Small intestine (tissue), 16 donors: ENCODE measurements around the gene AKT3. TPM values are rescaled to one million over a fixed set of nuclear protein-coding genes. Genes with fewer than 3 reads are reported as not detected.
A peak's percentile ranks its signal among the peaks of the same experiment; 100 is the strongest.

ENCODE experiments used
- DNase-seq, 2 donors: peaks; one replicate each; pipeline versions ENCODE4 v3.0.0 to v3.0.0-alpha.2; 2013
- FAIRE-seq: peaks from 2 replicates; lab custom pipeline; 2012; peaks lifted over from hg19 to GRCh38; lab: Jason Lieb, UNC
- H3K27ac ChIP-seq, 3 donors: one replicate each; pipeline ENCODE4 v1.5.1; 2013; ENCODE audit warnings: low read length in 2 of 3, mild to moderate bottlenecking in 2 of 3, control low read depth in 1 of 3, inconsistent platforms in 1 of 3, low read depth in 1 of 3, moderate library complexity in 1 of 3
- H3K27me3 ChIP-seq, 3 donors: one replicate each; pipeline ENCODE4 v1.6.1; 2013; ENCODE audit warnings: low read length in 3 of 3, inconsistent platforms in 1 of 3; ENCODE audit not compliant: control insufficient read depth in 3 of 3, insufficient read depth in 3 of 3
- H3K36me3 ChIP-seq, 3 donors: one replicate each; pipeline ENCODE4 v1.6.1; 2013; ENCODE audit warnings: low read length in 3 of 3, inconsistent platforms in 1 of 3, low read depth in 1 of 3, mild to moderate bottlenecking in 1 of 3, moderate library complexity in 1 of 3; ENCODE audit not compliant: control insufficient read depth in 3 of 3, insufficient read depth in 2 of 3
- H3K4me1 ChIP-seq, 3 donors: one replicate each; pipeline ENCODE4 v1.6.1; 2013; ENCODE audit warnings: low read length in 2 of 3, inconsistent platforms in 1 of 3, low read depth in 1 of 3, mild to moderate bottlenecking in 1 of 3, moderate library complexity in 1 of 3; ENCODE audit not compliant: control insufficient read depth in 3 of 3, insufficient read depth in 2 of 3
- H3K4me3 ChIP-seq, 3 donors: one replicate each; pipeline ENCODE4 v1.5.1; 2013; ENCODE audit warnings: low read length in 3 of 3, control low read depth in 1 of 3, inconsistent platforms in 1 of 3, low read depth in 1 of 3, mild to moderate bottlenecking in 1 of 3, moderate library complexity in 1 of 3
- H3K9me3 ChIP-seq, 2 donors: one replicate each; pipeline ENCODE4 v1.6.1; 2013; ENCODE audit warnings: low read depth in 1 of 2, low read length in 1 of 2; ENCODE audit not compliant: control insufficient read depth in 2 of 2, insufficient read depth in 1 of 2
- WGBS, 3 donors: extraction: QIAGEN DNeasy Blood & Tissue Kit; methylation state at CpG; one replicate each; pipeline ENCODE4 v1.1.7; 2013; 5-methylcytosine and 5-hydroxymethylcytosine counted together
- long read RNA-seq, 10 donors: transcript quantifications; one replicate each; lab custom pipeline, GENCODE V29; 2026
- polyA plus RNA-seq, 4 donors: library from polyadenylated mRNA; stranded (reverse) in 3 of 4; unstranded in 1 of 4; fragments of 200-250 nt in 3 of 4; fragments of 120-200 nt in 1 of 4; gene quantifications; one replicate each; pipeline versions ENCODE4 v1.2.1 to v1.2.3, GENCODE V29; 2013
- donor health status: healthy with polysubstance abuse.
- donor health status: control.
- donor health status: control.
- donor health status: Bipolar disorder and iron deficiency.
- donor health status: healthy.

The AKT3 gene
- 1 to 10 TPM in 3 of 4 donors, under 1 TPM in 1; 0.45 to 8.6 (median 3.6) TPM for polyA plus RNA-seq
- long read RNA-seq, donor 1, result 0 reads
- long read RNA-seq, donor 2, full-length matches to known transcripts, result 2 of 2 reads
- long read RNA-seq, donor 2, partial matches to known transcripts, result 0 of 2 reads
- long read RNA-seq, donor 2, other reads (novel, unspliced or antisense), result 0 of 2 reads
- long read RNA-seq, donor 3, full-length matches to known transcripts, result 1 of 1 reads
- long read RNA-seq, donor 3, partial matches to known transcripts, result 0 of 1 reads
- long read RNA-seq, donor 3, other reads (novel, unspliced or antisense), result 0 of 1 reads
- long read RNA-seq, donor 4, result 0 reads
- long read RNA-seq, donor 5, result 0 reads
- long read RNA-seq, donor 6, result 0 reads
- long read RNA-seq, donor 7, result 0 reads
- long read RNA-seq, donor 8, result 0 reads
- long read RNA-seq, donor 9, result 0 reads
- long read RNA-seq, donor 10, full-length matches to known transcripts, result 1 of 1 reads
- long read RNA-seq, donor 10, partial matches to known transcripts, result 0 of 1 reads
- long read RNA-seq, donor 10, other reads (novel, unspliced or antisense), result 0 of 1 reads

- H3K9me3 ChIP-seq, result no peaks in the 10 kb centered on the region
- DNase-seq (peak; percentile 39 to 67), FAIRE-seq (no peak)
- peaks cover 0 to 23% (median 3%) of the 10 kb centered on the region in 3 donors for H3K27me3 ChIP-seq
- H3K4me3 ChIP-seq, result peak within 1 kb of the TSS; percentile 62 to 73 (median 65)
- H3K36me3 ChIP-seq, result no peaks in the 10 kb centered on the region
- H3K27ac ChIP-seq, result peak within 1 kb of the TSS; percentile 63 to 93 (median 69)
- no peaks in the 10 kb centered on the region for H3K4me1 ChIP-seq
- 0 to 2% (median 2%) methylated on average over 7 to 31 of the region's 32 CpGs for WGBS, 3 donors
Measured at GRCh38 chr1:243850202-243850451, at the start of gene AKT3. AKT3 (minus strand) TSS chr1:243850243; CDS start chr1:243843170, 7,073 bp downstream.

GRCh38 chr1:243898278-243898677 lies 48.2 kb upstream of the AKT3 start:
- Histone ChIP-seq H3K27ac (no peak overlapping the region), H3K4me3 (no peak overlapping the region), H3K27me3 (no peaks in the 10 kb centered on the region), H3K9me3 (no peaks in the 10 kb centered on the region), H3K4me1 (no peaks in the 10 kb centered on the region), H3K36me3 (no peaks in the 10 kb centered on the region)
- 60 to 71% (median 66%) methylated on average over 2 of the region's 2 CpGs for WGBS, 3 donors
- no peak for DNase-seq
- FAIRE-seq, result no peak

DNA sequence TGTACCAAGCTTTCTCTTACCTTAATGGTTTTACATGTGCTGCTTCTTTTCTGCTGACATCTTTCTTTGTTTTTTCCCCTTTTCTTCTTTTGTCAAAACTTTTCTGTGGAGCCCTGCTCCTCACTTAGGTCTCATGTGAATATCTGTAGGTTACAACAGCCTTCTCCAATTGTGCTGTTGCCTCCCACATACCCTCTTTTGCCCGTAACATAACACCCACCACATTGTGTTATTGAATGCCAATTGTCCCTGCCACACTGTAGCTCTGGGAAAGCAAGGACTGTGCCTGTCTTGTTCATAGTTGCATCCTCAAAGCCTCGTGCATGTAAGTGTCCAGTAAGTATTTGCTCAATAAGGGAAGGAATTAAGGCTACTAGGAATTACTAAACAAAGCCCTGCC lies 46.3 kb upstream of the AKT3 start:
- 57 to 71% (median 68%) methylated on average over 2 of the region's 2 CpGs for WGBS, 3 donors
- H3K27me3 ChIP-seq, result no peaks in the 10 kb centered on the region
- H3K9me3 ChIP-seq, result no peaks in the 10 kb centered on the region
- DNase-seq (no peak), FAIRE-seq (no peak)
- H3K36me3 ChIP-seq, result no peaks in the 10 kb centered on the region
- no peak overlapping the region for H3K4me3 ChIP-seq
- H3K27ac ChIP-seq, result no peak overlapping the region
- no peaks in the 10 kb centered on the region for H3K4me1 ChIP-seq

- Histone ChIP-seq H3K9me3 (no peaks in the 10 kb centered on the region), H3K27ac (no peak overlapping the region), H3K4me3 (no peak overlapping the region), H3K36me3 (no peaks in the 10 kb centered on the region), H3K27me3 (peaks cover 0 to 1% (median 0%) of the 10 kb centered on the region in 3 donors), H3K4me1 (no peaks in the 10 kb centered on the region)
- WGBS, 3 donors, result 66 to 77% (median 76%) methylated on average over 3 of the region's 3 CpGs
- no peak for DNase-seq
- FAIRE-seq, result no peak
Measured at GRCh38 chr1:243892456-243892855, 42.4 kb upstream of the AKT3 start.

DNA sequence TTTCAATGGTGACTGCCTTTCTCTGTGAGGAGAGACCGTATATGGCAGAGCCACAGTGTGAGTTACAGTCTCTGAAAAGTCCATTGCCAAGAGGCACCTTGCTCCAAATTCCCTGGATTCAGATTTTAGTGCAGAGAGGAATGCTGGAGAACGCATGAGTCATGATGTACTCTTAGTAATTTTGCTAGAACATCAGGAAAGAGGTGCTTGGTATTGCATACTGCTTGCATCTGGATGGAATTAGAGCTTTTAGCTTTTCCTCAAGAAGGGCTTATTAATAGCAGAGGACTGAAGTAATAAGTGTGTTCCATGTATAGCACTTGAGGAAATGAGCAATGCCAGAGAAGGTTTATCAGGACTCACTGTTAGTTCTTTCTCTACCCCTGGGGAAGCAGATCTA lies 40.5 kb upstream of the AKT3 start:
- DNase-seq (no peak), FAIRE-seq (no peak)
- Histone ChIP-seq H3K36me3 (no peaks in the 10 kb centered on the region), H3K27ac (no peak overlapping the region), H3K4me3 (no peak overlapping the region), H3K27me3 (peaks cover 0 to 1% (median 0%) of the 10 kb centered on the region in 3 donors), H3K9me3 (no peaks in the 10 kb centered on the region), H3K4me1 (no peaks in the 10 kb centered on the region)
- WGBS, 3 donors, result 58 to 70% (median 64%) methylated on average over 2 of the region's 2 CpGs

GRCh38 chr1:243885806-243886205 lies 35.8 kb upstream of the AKT3 start:
- FAIRE-seq (no peak), DNase-seq (no peak)
- H3K36me3 ChIP-seq, result no peaks in the 10 kb centered on the region
- WGBS, 3 donors, result 5 to 43% (median 27%) methylated on average over 1 of the region's 1 CpG
- no peak overlapping the region for H3K4me3 ChIP-seq
- no peaks in the 10 kb centered on the region for H3K9me3 ChIP-seq
- no peaks in the 10 kb centered on the region for H3K4me1 ChIP-seq
- no peak overlapping the region for H3K27ac ChIP-seq
- peaks cover 0 to 1% (median 0%) of the 10 kb centered on the region in 3 donors for H3K27me3 ChIP-seq

DNA sequence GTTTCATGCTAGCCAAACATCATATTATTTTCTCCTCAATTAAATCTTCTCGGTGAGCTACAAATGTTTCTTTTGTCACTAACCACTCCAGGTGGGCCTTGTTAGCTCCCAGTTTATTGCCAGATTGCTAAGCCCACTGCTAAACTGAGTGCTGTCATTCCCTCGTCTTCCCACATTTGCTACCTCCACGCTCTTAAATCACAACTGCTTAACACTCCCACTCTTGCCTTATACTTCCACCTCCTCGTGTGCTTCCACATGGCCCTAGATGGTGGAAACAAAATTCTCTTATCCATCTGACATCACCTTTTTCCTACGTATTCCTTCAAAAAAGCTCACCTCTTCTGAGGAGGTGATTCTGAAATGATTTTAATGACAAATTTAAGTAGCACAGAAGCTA lies 34.6 kb upstream of the AKT3 start:
- no peak for FAIRE-seq

DNA sequence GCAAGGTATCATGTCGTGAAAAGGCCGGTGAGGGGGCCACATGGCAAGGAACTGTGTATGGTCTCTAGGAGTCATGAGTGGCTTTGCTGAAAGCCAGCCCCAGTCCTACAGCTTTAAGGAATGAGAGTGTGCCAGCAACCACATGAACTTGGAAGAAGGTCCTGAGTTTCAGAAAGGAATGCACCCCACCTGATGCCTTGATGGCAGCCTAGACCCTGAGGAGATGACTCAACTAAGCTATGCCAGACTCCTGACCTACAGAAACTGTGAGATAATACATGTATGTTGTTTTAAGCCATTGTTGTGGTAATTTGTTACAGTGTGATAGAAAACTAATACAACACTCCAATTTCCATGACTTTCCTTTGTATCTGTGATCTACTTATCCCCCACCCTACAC lies 33.5 kb upstream of the AKT3 start:
- Histone ChIP-seq H3K4me3 (no peak overlapping the region), H3K27ac (no peak overlapping the region), H3K27me3 (peaks cover 0 to 1% (median 0%) of the 10 kb centered on the region in 3 donors), H3K4me1 (no peaks in the 10 kb centered on the region), H3K9me3 (no peaks in the 10 kb centered on the region), H3K36me3 (no peaks in the 10 kb centered on the region)
- FAIRE-seq, result no peak
- WGBS, 3 donors, result 79 to 91% (median 87%) methylated on average over 2 of the region's 2 CpGs
- DNase-seq, result no peak

More for the DNA sequence above, 34.6 kb upstream of the AKT3 start:
- no peaks in the 10 kb centered on the region for H3K4me1 ChIP-seq
- H3K27ac ChIP-seq, result no peak overlapping the region
- no peak for DNase-seq
- 68 to 76% (median 75%) methylated on average over 5 of the region's 5 CpGs for WGBS, 3 donors
- H3K4me3 ChIP-seq, result no peak overlapping the region
- no peaks in the 10 kb centered on the region for H3K9me3 ChIP-seq
- H3K27me3 ChIP-seq, result peaks cover 0 to 1% (median 0%) of the 10 kb centered on the region in 3 donors
- H3K36me3 ChIP-seq, result no peaks in the 10 kb centered on the region
